Vagina (tissue), 2 donors: ENCODE results near the gene CYP4A11. TPM values are rescaled to one million over a fixed set of nuclear protein-coding genes. Genes with fewer than 3 reads are reported as not detected.
"Not testable (repeated sequence)": the region's sequence is repeated elsewhere in the genome, so short reads cannot be mapped to it uniquely, and the experiment has no call there.

Experiments used
- DNase-seq, 2 donors: peaks; one replicate each; pipeline ENCODE4 v3.0.0-alpha.2; 2017; ENCODE audit errors: extremely low spot score in 2 of 2
- H3K27ac ChIP-seq: fragments of 200-600 bp; sonication (generic); one replicate; pipeline ENCODE4 v1.5.1; 2019
- H3K27me3 ChIP-seq: fragments of 200-600 bp; sonication (generic); one replicate; pipeline ENCODE4 v1.5.1; 2019
- H3K36me3 ChIP-seq, 2 donors: fragments of 200-600 bp; sonication (generic); one replicate each; pipeline ENCODE4 v1.5.1; 2017 to 2019
- H3K4me1 ChIP-seq: fragments of 200-600 bp; sonication (generic); one replicate; pipeline ENCODE4 v1.5.1; 2019
- H3K4me3 ChIP-seq, 2 donors: fragments of 200-600 bp; sonication (generic); 1 replicate in 1 of 2; 2 replicates in 1 of 2; pipeline ENCODE4 v1.5.1; 2016 to 2019
- H3K9me3 ChIP-seq: fragments of 200-600 bp; sonication (generic); one replicate; pipeline ENCODE4 v1.5.1; 2019
- CTCF ChIP-seq, 3 experiments: fragments of 450-650 bp in 2 of 3; fragments of 200-600 bp in 1 of 3; sonication (generic) in 1 of 3; IDR thresholded peaks; one replicate each; pipeline ENCODE4 v1.5.1; 2017 to 2019; ENCODE audit warnings: antibody characterized with exemption in 3 of 3, mild to moderate bottlenecking in 2 of 3, moderate library complexity in 2 of 3
- POLR2A ChIP-seq, 2 donors: fragments of 450-650 bp; IDR thresholded peaks; one replicate each; pipeline ENCODE4 v1.6.1; 2017; ENCODE audit warnings: antibody characterized with exemption in 2 of 2, mild to moderate bottlenecking in 2 of 2, moderate library complexity in 2 of 2
- POLR2AphosphoS5 ChIP-seq, 2 donors: sonication (generic); formaldehyde crosslinking; IDR thresholded peaks; one replicate each; pipeline ENCODE4 v1.9.0; 2017; ENCODE audit warnings: antibody characterized with exemption in 2 of 2, mild to moderate bottlenecking in 2 of 2, low read depth in 1 of 2; ENCODE audit not compliant: insufficient read depth in 1 of 2
- intact Hi-C: fragments of 100-400 bp; cut with DNase I; formaldehyde crosslinking; loops from one replicate; pipeline ENCODE4 v1.15.1; 2023
- total RNA-seq: library from RNA; depleted of rRNA; stranded (reverse); fragments of >200 nt; gene quantifications from one replicate; pipeline ENCODE4 v1.2.3, GENCODE V29; 2016

Gene CYP4A11
- total RNA-seq, 1 donor from 2014 or later, result not detected

GRCh38 chr1:46931151-46931550 is 10.1 kb downstream of the CYP4A11 start:
- Histone ChIP-seq H3K4me3 (no peak overlapping the region), H3K27me3 (no peaks in the 10 kb centered on the region), H3K4me1 (no peaks in the 10 kb centered on the region), H3K9me3 (no peaks in the 10 kb centered on the region), H3K27ac (no peak overlapping the region), H3K36me3 (no peaks in the 10 kb centered on the region)
- TF ChIP-seq POLR2A (IDR thresholded peaks at IDR 0.05) (no peak), POLR2AphosphoS5 (IDR thresholded peaks at IDR 0.05; ENCODE audit: insufficient read depth in 1 of 2, low read depth in 1 of 2) (no peak), CTCF (IDR thresholded peaks at IDR 0.05) (no peak)
- no peak for DNase-seq
- intact Hi-C loops, result no loop called here

DNA sequence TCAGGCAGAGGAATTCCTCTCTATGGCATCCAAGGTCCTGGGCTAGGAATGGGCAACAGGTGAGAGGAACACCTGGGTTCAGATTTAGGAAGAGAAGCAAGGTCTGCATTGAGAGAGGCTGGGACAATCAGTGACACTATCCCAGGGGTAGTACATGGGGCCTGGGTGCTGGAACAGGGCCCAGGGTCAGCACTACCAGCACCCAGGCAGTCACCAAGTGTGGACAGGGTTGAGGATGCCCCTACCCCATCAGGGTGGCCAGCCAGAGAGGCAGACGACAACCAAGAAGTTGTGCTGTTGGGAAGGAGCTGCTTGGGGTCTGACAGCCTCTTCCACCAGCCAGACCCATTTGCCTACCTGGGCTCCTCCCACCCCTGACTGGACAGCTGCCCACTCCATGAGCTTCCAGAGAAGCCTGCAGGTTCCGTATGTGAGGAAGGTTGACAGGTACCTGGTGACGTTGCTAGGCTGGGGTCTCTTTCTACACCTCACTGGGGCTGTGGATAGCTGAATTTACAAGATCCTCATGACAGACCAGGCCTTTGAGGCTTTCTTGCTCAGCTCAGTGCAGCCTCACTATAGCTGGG is 13.9 kb downstream of the CYP4A11 start:
- H3K27me3 ChIP-seq, result no peaks in the 10 kb centered on the region
- H3K4me1 ChIP-seq, result no peaks in the 10 kb centered on the region
- H3K4me3 ChIP-seq, result no peak overlapping the region
- H3K9me3 ChIP-seq, result no peaks in the 10 kb centered on the region
- no peaks in the 10 kb centered on the region for H3K36me3 ChIP-seq
- intact Hi-C loops, result no loop called here
- H3K27ac ChIP-seq, result no peak overlapping the region
- TF ChIP-seq CTCF (IDR thresholded peaks at IDR 0.05) (no peak), POLR2AphosphoS5 (IDR thresholded peaks at IDR 0.05; ENCODE audit: insufficient read depth in 1 of 2, low read depth in 1 of 2) (no peak), POLR2A (IDR thresholded peaks at IDR 0.05) (no peak)
- no peak for DNase-seq

GRCh38 chr1:46910790-46911189 is 30.5 kb downstream of the CYP4A11 start:
- intact Hi-C loops, result no loop called here
- no peak overlapping the region for H3K4me3 ChIP-seq
- H3K36me3 ChIP-seq, result no peaks in the 10 kb centered on the region
- H3K27ac ChIP-seq, result no peak overlapping the region
- H3K27me3 ChIP-seq, result no peaks in the 10 kb centered on the region
- H3K9me3 ChIP-seq, result no peaks in the 10 kb centered on the region
- no peaks in the 10 kb centered on the region for H3K4me1 ChIP-seq
- TF ChIP-seq POLR2A (IDR thresholded peaks at IDR 0.05), result no peak
- TF ChIP-seq CTCF (IDR thresholded peaks at IDR 0.05), result no peak
- no peak for TF ChIP-seq POLR2AphosphoS5 (IDR thresholded peaks at IDR 0.05; ENCODE audit: insufficient read depth in 1 of 2, low read depth in 1 of 2)
- DNase-seq, result no peak

- TF ChIP-seq CTCF (IDR thresholded peaks at IDR 0.05) (no peak), POLR2A (IDR thresholded peaks at IDR 0.05) (no peak), POLR2AphosphoS5 (IDR thresholded peaks at IDR 0.05; ENCODE audit: insufficient read depth in 1 of 2, low read depth in 1 of 2) (no peak)
- H3K9me3 ChIP-seq, result no peaks in the 10 kb centered on the region
- H3K4me1 ChIP-seq, result no peaks in the 10 kb centered on the region
- H3K36me3 ChIP-seq, result no peaks in the 10 kb centered on the region
- intact Hi-C loops, result no loop called here
- no peak overlapping the region for H3K4me3 ChIP-seq
- H3K27ac ChIP-seq, result no peak overlapping the region
- H3K27me3 ChIP-seq, result no peaks in the 10 kb centered on the region
- DNase-seq, result no peak
These were observed 37.8 kb downstream of the CYP4A11 start for GRCh38 chr1:46903481-46903880.

- Histone ChIP-seq H3K27ac (no peak overlapping the region), H3K4me1 (no peaks in the 10 kb centered on the region), H3K27me3 (no peaks in the 10 kb centered on the region), H3K36me3 (no peaks in the 10 kb centered on the region), H3K4me3 (no peak overlapping the region), H3K9me3 (no peaks in the 10 kb centered on the region)
- no peak for TF ChIP-seq POLR2A (IDR thresholded peaks at IDR 0.05)
- TF ChIP-seq CTCF (IDR thresholded peaks at IDR 0.05), result no peak
- DNase-seq, result no peak
- intact Hi-C loops, result no loop called here
These were observed 40.9 kb downstream of the CYP4A11 start for GRCh38 chr1:46900401-46900800.

DNA sequence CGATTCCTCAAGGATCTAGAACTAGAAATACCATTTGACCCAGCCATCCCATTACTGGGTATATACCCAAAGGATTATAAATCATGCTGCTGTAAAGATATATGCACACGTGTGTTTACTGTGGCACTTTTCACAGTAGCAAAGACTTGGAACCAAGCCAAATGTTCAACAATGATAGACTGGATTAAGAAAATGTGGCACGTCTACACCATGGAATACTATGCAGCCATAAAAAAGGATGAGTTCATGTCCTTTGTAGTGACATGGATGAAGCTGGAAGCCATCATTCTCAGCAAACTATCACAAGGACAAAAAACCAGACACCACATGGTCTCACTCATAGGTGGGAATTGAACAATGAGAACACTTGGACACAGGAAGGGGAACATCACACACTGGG is 59.6 kb downstream of the CYP4A11 start:
- intact Hi-C loops, H3K36me3 ChIP-seq, DNase-seq: not testable (repeated sequence)

More for the DNA sequence above, 59.6 kb downstream of the CYP4A11 start:
- not testable (repeated sequence) for H3K4me3 ChIP-seq, H3K27me3 ChIP-seq, H3K9me3 ChIP-seq, H3K4me1 ChIP-seq, H3K27ac ChIP-seq
